Measurements from ENCODE around the gene FAM43A.

Gene FAM43A

GRCh38 chr3:194647747-194648146 is 37.9 kb upstream of the FAM43A start:
- no peak for DNase-seq (ENCODE audit: low read depth)
- H3K4me3 ChIP-seq (ENCODE audit: low read length) = no peak overlapping the region
- no peak for TF ChIP-seq CTCF (conservative IDR thresholded peaks at IDR 0.05; ENCODE audit: low read depth, low read length)

DNA sequence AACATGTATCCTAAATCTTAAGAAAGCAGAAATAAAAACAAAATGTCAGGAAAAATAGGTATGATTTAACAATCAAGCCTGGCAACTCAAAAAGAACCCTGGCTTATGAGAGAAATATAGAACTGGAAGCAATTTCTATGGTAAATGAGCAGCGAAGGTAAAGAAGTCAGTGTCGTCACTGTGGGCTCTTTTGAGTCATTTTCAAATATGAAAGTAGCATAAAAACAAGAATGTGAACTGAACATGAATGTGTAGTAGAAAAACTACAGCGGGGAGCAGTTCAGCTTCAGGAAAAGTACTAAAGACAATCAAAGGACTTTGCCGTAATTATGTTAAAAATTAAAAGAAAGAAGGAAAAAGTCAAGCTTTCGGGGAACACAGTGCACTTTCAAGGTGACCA is 31.2 kb upstream of the FAM43A start:
- no peak for DNase-seq (ENCODE audit: low read depth)
- no peak overlapping the region for H3K4me3 ChIP-seq (ENCODE audit: low read length)
- no peak for TF ChIP-seq CTCF (conservative IDR thresholded peaks at IDR 0.05; ENCODE audit: low read depth, low read length)

DNA sequence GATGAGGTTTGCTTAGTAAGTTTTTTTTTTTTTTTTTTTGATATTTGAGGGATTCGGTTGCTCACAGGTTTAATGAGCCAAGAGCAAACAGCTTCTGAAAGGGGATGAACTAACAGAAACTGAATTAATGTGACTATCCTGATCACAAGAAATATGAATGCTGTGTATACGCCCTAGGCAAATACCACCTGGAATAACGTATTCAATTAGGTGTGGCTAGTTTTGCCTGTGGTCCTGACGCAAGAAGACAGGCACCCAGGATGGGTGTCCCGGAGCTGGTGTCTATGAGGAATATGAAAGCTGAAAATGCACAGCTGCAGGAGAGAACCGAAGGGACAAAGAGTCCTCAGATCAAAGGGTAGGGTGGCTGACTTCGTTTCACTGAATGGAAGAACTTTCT is 28.2 kb upstream of the FAM43A start:
- no peak for DNase-seq (ENCODE audit: low read depth)
- H3K4me3 ChIP-seq (ENCODE audit: low read length) = no peak overlapping the region
- TF ChIP-seq CTCF (conservative IDR thresholded peaks at IDR 0.05; ENCODE audit: low read depth, low read length) = no peak

GRCh38 chr3:194658477-194659242 is 27.0 kb upstream of the FAM43A start:
- no peak for TF ChIP-seq CTCF (conservative IDR thresholded peaks at IDR 0.05; ENCODE audit: low read depth, low read length)
- DNase-seq (ENCODE audit: low read depth) = no peak
- no peak overlapping the region for H3K4me3 ChIP-seq (ENCODE audit: low read length)

DNA sequence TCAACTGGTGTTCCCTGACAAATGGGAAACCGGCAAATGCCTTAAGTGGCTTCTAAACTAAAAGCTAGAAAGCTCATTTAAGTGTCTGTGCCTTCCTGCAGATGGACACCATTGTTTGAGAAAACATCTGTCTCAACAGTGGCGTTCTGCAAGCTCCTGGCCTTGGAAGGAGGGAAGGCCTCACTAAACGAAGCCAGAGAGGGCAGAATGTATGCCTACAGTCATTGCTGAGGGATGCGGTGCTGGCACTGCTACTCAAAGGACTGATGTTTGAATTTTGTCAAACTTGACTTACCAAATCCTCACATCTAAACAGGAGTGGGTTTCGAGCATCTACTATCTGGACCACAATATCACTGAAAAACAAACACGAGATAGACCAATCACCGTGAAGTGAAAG is 25.9 kb upstream of the FAM43A start:
- TF ChIP-seq CTCF (conservative IDR thresholded peaks at IDR 0.05; ENCODE audit: low read depth, low read length) = no peak
- no peak for DNase-seq (ENCODE audit: low read depth)
- H3K4me3 ChIP-seq (ENCODE audit: low read length) = no peak overlapping the region

DNA sequence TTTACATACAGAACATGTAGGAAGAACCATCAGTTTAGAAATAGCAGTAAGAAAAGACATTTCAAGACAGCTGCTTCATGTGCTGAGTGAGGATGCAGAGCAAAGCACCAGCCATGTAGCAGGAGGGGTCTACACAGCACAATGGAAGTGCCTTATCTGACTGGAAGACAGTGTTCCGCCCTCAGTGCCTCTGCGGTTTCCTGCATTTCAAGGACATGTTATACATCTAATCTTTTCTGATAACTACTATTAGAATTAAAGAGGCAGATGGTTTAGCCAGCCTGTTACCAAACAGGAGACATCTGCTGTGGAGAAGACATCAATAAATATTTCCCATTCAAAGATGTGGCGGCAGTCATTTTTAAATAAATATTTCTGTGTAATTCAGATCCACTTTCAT is 24.3 kb upstream of the FAM43A start:
- DNase-seq (ENCODE audit: low read depth) = no peak
- H3K4me3 ChIP-seq (ENCODE audit: low read length) = no peak overlapping the region

More for the DNA sequence above, 24.3 kb upstream of the FAM43A start:
- TF ChIP-seq CTCF (conservative IDR thresholded peaks at IDR 0.05; ENCODE audit: low read depth, low read length) = no peak
